ENCODE data around the gene ATP6V0A1. TPM values are rescaled to one million over a fixed set of nuclear protein-coding genes. Genes with fewer than 3 reads are reported as not detected.

ATP6V0A1 gene
- total RNA-seq, 4 donors from 2014 or later: 102 to 194 (median 142) TPM

DNA sequence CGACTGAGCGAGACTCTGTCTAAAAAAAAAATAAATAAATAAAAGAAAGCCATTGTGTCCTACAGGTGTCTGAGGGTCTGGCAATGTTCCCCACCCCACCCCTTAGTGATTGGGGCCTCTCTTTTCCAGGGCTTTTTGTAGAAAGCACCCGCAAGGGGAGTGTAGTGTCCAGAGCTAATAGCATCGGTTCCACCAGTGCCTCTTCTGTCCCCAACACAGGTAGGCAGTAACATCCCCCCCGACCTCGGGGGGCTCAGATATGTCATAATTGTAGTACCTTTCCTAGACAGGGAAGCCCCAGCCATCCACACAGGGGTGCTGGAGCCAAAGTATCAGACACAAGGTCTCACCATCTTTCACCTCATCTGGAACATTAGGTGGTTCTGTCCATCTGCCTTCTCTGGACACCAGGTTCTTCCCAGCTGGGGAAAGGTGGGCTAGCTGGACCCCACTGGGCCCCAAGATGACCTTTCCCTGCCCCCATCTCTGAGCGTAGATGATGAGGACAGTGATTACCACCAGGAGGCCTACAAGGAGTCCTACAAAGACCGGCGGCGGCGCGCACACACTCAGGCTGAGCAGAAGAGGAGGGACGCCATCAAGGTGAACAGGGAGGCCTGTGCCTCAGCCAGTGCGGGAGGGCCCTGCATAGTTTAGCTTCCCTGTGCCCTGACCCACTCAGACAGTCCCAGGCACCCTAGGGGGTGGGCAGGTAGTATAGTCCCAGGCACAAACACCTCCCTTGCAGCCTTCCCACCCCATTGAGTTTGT lies 109.8 kb downstream of the ATP6V0A1 start:
- 92% methylated on average over 14 of the region's 14 CpGs for WGBS
- Histone ChIP-seq H3K4me1 (peaks cover 46% of the 10 kb centered on the region), H3K27me3 (no peaks in the 10 kb centered on the region), H3K9me3 (no peaks in the 10 kb centered on the region), H3K27ac (no peak overlapping the region), H3K36me3 (peaks cover 72% of the 10 kb centered on the region), H3K4me3 (peak overlapping the region; percentile 85)
- DNase-seq (ENCODE audit: low spot score in 2 of 2): peak in 1 of 2 donors; percentile 61
- TF ChIP-seq, protein P1, sequence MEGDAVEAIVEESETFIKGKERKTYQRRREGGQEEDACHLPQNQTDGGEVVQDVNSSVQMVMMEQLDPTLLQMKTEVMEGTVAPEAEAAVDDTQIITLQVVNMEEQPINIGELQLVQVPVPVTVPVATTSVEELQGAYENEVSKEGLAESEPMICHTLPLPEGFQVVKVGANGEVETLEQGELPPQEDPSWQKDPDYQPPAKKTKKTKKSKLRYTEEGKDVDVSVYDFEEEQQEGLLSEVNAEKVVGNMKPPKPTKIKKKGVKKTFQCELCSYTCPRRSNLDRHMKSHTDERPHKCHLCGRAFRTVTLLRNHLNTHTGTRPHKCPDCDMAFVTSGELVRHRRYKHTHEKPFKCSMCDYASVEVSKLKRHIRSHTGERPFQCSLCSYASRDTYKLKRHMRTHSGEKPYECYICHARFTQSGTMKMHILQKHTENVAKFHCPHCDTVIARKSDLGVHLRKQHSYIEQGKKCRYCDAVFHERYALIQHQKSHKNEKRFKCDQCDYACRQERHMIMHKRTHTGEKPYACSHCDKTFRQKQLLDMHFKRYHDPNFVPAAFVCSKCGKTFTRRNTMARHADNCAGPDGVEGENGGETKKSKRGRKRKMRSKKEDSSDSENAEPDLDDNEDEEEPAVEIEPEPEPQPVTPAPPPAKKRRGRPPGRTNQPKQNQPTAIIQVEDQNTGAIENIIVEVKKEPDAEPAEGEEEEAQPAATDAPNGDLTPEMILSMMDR (IDR thresholded peaks at IDR 0.05): no peak
- TF ChIP-seq POLR2A (IDR thresholded peaks at IDR 0.05) (no peak), POLR2AphosphoS5 (IDR thresholded peaks at IDR 0.05) (no peak), EP300 (IDR thresholded peaks at IDR 0.05) (no peak)

DNA sequence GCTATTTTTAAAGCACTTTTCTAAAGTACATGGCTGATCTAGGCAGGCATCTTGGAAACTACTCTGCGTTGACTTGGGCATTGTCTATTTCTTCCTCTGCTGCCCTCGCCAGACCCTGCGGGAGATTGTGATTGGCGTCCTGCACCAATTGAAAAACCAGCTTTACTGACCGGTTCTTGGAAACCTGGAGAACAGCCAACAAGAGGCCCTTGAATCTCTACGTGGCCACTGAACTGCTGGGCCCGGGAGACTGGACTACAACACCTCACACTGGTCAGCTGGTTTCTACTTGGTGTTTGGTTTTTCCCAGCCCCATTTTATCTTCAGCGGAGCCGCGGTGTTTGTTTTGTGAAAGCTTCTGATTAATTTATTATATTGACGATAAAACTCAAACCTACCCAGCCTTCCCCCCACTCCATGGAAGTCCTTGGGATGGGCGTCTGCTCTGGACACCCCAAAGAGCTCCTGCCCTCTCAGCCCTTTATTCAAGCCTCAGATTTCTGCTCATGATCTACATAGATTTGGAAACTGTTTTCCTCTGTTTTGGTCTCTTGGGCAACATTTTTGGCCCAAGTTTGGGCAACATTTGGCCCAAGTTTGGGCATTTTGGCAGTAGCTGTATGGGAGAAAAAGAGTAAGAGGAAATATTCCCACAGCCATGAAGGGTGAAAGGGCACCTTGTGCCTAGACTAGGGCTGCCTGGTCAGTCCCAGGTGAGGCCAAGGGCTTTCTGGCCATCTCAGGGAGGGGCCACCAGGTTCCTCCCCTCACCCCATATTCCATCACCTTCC lies 113.0 kb downstream of the ATP6V0A1 start:
- 86% methylated on average over 12 of the region's 12 CpGs for WGBS
- Histone ChIP-seq H3K4me3 (no peak overlapping the region), H3K27ac (no peak overlapping the region)

More for the DNA sequence above, 113.0 kb downstream of the ATP6V0A1 start:
- H3K36me3 ChIP-seq: peaks cover 68% of the 10 kb centered on the region
- TF ChIP-seq EP300 (IDR thresholded peaks at IDR 0.05): no peak
- TF ChIP-seq, protein P1 (IDR thresholded peaks at IDR 0.05): no peak
- no peak for TF ChIP-seq POLR2AphosphoS5 (IDR thresholded peaks at IDR 0.05)
- no peak for TF ChIP-seq POLR2A (IDR thresholded peaks at IDR 0.05)
- H3K27me3 ChIP-seq: no peaks in the 10 kb centered on the region
- H3K9me3 ChIP-seq: no peaks in the 10 kb centered on the region
- DNase-seq (ENCODE audit: low spot score in 2 of 2): no peak
- peaks cover 24% of the 10 kb centered on the region for H3K4me1 ChIP-seq

Other genes with a start within 250 kb of the ATP6V0A1 start
- 100 to 1,000 TPM in 1 of 4 donors, 10 to 100 TPM in 3; 52.7 to 105 (median 57.6) TPM for gene STAT5B, start 182.5 kb upstream of the ATP6V0A1 start, total RNA-seq
- 10 to 100 TPM; 32.1 to 56.0 (median 45.6) TPM for gene STAT5A, start 170.4 kb upstream of the ATP6V0A1 start, total RNA-seq
- 100 to 1,000 TPM; 144 to 174 (median 152) TPM for gene STAT3, start 70.4 kb upstream of the ATP6V0A1 start, total RNA-seq
- gene CAVIN1, start 35.6 kb upstream of the ATP6V0A1 start, total RNA-seq: 100 to 1,000 TPM; 153 to 224 (median 182) TPM
- 10 to 100 TPM; 19.8 to 40.1 (median 30.4) TPM for gene NAGLU, start 77.4 kb downstream of the ATP6V0A1 start, total RNA-seq
- gene HSD17B1, start 94.0 kb downstream of the ATP6V0A1 start, total RNA-seq: 1 to 10 TPM; 1.2 to 8.8 (median 3.2) TPM
- gene COASY, start 103.3 kb downstream of the ATP6V0A1 start, total RNA-seq: 10 to 100 TPM; 41.1 to 54.0 (median 46.0) TPM
- gene MLX, start 108.2 kb downstream of the ATP6V0A1 start, total RNA-seq: 10 to 100 TPM; 34.7 to 62.5 (median 44.3) TPM
- 1 to 10 TPM; 2.3 to 4.0 (median 3.6) TPM for gene PSMC3IP, start 118.9 kb downstream of the ATP6V0A1 start, total RNA-seq
- 10 to 100 TPM; 87.9 to 97.0 (median 91.1) TPM for gene RETREG3, start 150.5 kb downstream of the ATP6V0A1 start, total RNA-seq
- gene TUBG1, start 150.8 kb downstream of the ATP6V0A1 start, total RNA-seq: 10 to 100 TPM; 28.6 to 55.3 (median 54.2) TPM
- gene TUBG2, start 200.4 kb downstream of the ATP6V0A1 start, total RNA-seq: 10 to 100 TPM; 10.9 to 32.3 (median 12.7) TPM
- 10 to 100 TPM; 38.7 to 58.4 (median 45.3) TPM for gene PLEKHH3, start 218.1 kb downstream of the ATP6V0A1 start, total RNA-seq
- gene CCR10, start 223.0 kb downstream of the ATP6V0A1 start, total RNA-seq: 1 to 10 TPM in 2 of 4 donors, under 1 TPM in 2; 0.29 to 1.2 (median 0.85) TPM
- 1 to 10 TPM in 3 of 4 donors, under 1 TPM in 1; 0.79 to 3.3 (median 1.2) TPM for gene CNTNAP1, start 223.7 kb downstream of the ATP6V0A1 start, total RNA-seq

Measured in suprapubic skin (tissue), 4 donors.